Suppressor macrophage treated with lipopolysaccharide for 1 hour (primary cell): ENCODE measurements around the gene TSPAN33.
"Not testable (repeated sequence)": the region's sequence is repeated elsewhere in the genome, so short reads cannot be mapped to it uniquely, and the experiment has no call there.

Experiments used
- DNase-seq, 3 donors: peaks; one replicate each; pipeline ENCODE4 v3.0.0-alpha.2; 2020 to 2022

TSPAN33 gene

GRCh38 chr7:129170441-129171021 is 26.0 kb downstream of the TSPAN33 start:
- DNase-seq: no peak

DNA sequence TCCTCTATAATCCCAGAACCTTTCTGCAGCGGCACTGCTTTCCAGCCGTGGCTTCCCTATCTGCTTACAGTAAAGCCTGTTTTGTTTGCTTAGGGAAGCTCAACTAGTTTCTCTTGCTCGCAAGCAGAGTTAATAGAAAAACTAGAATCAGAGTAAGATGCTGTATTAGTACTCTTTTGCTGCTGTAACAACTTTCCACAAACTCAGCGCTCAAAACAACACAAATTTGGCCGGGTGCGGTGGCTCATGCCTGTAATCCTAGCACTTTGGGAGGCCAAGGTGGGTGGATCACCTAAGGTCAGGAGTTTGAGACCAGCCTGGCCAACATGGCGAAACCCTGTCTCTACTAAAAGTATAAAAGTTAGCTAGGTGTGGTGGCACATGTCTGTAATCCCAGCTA is 29.4 kb downstream of the TSPAN33 start:
- DNase-seq: not testable (repeated sequence)

GRCh38 chr7:129176916-129177710 is 32.6 kb downstream of the TSPAN33 start:
- DNase-seq: no peak

DNA sequence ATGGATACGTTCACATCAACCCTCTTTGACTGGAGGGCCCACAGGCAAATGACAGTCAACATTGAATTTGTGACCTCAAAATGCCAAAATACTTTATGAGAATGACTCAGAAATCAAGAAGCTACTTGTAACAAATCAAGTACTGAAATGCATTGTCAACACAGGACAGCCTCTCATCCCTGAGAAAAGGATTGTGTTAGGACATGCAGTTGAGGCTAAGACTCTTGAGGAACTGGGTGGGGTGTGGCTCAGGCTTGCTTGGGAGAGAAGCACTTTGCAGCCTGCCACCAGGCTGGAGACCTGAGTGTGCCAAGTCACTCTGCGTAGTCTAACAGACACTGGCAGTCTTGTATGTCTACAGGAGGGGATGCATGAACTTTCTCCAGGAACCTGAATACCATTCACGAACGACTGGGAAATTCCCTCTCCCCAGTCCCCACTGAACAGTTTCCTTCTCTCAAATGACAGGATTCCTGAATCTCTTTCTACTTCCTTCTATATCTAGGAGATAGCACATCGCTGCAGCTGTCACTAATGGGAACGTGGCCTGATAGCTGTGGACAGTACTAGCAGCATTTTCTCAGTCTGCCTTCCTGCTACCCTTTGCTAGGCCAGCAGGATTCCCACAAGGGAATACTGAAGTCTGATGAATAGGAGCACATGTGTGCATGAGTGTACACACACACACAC is 40.6 kb downstream of the TSPAN33 start:
- no peak for DNase-seq

- no peak for DNase-seq
These were observed 42.3 kb downstream of the TSPAN33 start for GRCh38 chr7:129186749-129187260.

DNA sequence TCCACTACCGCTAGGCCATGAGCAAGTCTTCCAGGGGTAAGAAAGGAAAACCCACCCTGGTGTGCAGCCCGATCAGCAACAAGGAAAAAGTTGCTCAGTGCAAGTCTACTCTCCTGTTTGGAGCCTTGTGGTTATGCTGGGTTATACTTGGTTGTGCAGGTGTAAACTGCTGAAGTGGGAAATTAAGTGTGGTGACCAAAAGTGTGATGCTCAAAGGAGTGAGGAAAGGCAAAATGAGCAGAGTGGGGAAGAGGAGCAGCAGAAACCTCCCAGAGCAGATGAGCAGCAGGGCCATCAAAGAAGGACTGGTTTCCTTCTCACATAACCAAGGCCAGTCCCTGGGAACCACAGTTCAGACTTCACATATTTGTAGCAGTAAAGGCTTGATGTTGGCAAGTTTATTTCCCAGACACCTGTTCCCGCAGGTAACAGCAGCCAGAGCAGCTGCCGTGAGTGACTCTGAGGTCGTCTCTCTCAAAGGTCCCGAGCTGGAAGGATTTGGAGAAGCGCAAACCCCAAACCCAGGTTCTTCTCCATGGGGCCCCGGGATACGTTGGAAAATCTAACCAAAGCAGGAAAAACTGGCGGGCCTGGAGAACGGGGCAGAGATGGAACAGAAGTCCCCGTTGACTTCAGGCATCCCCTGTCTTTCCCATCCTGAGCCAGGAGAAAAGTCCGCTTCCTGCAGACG is 43.3 kb downstream of the TSPAN33 start:
- DNase-seq: no peak

GRCh38 chr7:129188372-129188891 is 43.9 kb downstream of the TSPAN33 start, which contains the start of gene SMO:
TSS of gene SMO (plus strand) at chr7:129188633. CDS start at chr7:129189152, 519 bp downstream.
- DNase-seq: peak in 1 of 3 donors; percentile 40

DNA sequence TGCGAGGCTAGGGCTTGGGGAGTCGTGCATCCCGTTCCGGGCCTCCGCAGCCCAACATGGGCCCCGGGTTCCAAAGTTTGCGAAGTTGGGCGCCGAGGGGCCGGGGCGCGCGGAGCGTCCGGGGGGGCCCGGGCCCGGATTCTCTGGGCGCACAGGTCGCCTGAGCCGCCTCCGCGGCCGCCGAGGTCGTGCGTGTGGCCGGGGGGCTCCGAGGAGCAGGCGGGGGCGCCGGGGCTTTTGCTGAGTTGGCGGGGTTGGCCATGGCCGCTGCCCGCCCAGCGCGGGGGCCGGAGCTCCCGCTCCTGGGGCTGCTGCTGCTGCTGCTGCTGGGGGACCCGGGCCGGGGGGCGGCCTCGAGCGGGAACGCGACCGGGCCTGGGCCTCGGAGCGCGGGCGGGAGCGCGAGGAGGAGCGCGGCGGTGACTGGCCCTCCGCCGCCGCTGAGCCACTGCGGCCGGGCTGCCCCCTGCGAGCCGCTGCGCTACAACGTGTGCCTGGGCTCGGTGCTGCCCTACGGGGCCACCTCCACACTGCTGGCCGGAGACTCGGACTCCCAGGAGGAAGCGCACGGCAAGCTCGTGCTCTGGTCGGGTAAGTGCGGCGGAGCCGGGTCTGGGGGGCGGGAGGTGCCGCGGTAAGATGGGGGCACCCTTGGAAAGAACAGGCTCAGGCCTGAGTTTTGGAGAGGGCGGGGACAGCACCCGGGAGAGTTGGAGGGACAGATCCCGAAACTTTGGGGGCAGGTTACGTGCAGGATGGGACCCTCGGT is 44.6 kb downstream of the TSPAN33 start:
- DNase-seq: peak in 2 of 3 donors; percentile 49 to 69

DNA sequence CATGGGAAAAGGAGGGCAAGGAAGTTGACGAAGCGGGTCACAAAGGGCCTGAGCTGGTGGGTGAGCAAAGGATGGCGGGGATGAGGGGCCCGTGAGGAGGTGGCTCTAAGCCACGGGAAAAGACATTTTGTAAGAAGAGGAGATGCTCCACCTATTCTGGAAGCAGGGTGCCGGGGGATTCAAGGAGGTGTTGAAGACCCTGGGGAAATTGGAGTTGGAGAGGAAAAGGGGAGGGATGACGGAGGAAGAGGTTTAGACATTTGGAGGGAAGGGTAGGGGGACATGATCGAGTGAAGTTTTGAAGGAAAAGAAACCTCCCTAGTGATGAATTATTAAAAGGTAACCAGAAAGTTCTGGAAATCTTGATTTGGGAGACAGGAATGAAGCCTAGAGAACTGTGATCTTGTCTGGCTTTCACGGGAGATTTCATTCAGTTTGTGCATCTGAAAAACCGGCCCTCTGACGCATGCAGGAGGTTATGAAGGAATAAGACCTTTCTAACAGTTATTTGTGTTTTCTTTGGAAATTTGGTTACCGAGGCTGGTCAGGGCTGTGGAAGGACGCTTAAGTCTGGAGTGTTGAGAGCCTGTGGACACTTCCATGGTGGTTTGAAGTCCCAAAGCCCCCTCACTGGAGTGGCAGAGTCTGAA is 45.3 kb downstream of the TSPAN33 start:
- no peak for DNase-seq

DNA sequence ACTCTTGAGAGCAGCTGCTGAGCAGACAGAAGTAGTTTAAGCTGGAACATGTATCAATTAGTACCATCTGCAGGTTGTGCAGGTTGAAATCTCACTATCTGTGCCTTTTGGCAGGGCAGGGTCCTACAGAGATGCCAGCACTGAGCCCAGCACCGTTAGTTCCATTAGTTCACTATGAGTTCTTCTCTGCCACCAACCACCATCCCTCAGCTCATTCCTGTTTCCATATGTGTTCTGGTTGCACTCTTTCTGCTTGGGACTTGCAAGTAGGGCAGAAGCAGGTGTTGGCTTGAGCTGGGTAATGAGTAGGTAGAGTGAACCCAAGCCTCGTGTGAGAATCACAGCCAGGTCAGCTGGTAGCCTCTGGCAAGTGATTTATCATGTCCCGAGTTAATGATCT is 46.8 kb downstream of the TSPAN33 start:
- no peak for DNase-seq

- DNase-seq: no peak
These were observed 49.4 kb downstream of the TSPAN33 start for GRCh38 chr7:129193892-129194291.

- DNase-seq: peak; percentile 43 to 60 (median 57)
These were observed 53.3 kb downstream of the TSPAN33 start for GRCh38 chr7:129197771-129198170.

GRCh38 chr7:129199406-129199805 is 54.9 kb downstream of the TSPAN33 start:
- DNase-seq: no peak

DNA sequence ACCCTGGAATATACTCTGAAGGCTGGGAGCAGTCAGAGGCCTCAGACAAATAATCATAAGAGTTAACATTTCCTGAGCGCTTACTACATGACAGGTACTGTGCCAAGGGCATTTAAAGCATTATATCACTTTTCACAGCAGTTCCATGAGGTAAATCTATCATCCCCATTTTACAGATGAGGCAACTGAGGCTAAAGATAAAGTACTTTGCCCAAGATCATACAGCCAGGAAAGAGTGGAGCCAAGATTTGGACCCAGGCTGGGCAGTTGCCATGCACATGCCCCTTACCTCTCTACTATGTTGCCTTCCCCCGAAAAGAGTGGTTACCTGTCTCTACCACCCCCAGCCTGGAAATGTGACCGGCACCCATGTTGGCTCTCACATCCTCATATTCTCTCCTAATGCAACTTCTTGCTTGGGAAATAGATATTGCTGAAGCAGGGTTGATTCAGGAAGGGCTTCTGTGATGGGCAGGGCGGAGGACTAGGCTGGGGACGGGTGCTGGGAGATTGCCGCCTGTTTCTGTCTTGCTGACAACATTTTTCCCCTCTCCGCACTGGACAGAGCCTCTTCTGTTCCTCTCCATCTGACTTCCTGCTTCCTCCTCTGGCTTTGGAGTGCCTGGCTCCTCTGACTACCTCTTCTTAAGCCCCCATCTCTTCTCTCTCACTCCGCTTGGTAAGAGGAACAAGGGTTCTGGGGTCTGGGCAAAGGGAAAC is 57.7 kb downstream of the TSPAN33 start:
- DNase-seq: peak in 2 of 3 donors; percentile 37 to 39

GRCh38 chr7:129203050-129203741 is 58.7 kb downstream of the TSPAN33 start:
- DNase-seq: no peak

DNA sequence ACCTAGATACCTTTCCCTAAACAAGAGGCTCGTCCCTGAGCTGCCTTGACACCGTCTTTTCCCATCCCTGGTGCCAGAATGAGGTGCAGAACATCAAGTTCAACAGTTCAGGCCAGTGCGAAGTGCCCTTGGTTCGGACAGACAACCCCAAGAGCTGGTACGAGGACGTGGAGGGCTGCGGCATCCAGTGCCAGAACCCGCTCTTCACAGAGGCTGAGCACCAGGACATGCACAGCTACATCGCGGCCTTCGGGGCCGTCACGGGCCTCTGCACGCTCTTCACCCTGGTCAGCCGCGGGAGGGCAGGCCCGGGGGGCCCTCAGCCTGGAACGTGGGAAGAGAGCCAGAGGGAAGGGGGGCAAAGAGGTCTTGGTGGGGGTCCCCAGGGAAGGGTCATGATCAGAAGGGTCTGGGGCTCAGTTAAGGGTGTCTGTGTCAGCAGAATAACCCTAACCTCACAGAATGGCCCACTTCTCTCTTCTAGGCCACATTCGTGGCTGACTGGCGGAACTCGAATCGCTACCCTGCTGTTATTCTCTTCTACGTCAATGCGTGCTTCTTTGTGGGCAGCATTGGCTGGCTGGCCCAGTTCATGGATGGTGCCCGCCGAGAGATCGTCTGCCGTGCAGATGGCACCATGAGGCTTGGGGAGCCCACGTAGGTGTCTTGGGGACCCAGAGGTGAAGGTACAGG is 60.8 kb downstream of the TSPAN33 start:
- DNase-seq: peak in 1 of 3 donors; percentile 6

DNA sequence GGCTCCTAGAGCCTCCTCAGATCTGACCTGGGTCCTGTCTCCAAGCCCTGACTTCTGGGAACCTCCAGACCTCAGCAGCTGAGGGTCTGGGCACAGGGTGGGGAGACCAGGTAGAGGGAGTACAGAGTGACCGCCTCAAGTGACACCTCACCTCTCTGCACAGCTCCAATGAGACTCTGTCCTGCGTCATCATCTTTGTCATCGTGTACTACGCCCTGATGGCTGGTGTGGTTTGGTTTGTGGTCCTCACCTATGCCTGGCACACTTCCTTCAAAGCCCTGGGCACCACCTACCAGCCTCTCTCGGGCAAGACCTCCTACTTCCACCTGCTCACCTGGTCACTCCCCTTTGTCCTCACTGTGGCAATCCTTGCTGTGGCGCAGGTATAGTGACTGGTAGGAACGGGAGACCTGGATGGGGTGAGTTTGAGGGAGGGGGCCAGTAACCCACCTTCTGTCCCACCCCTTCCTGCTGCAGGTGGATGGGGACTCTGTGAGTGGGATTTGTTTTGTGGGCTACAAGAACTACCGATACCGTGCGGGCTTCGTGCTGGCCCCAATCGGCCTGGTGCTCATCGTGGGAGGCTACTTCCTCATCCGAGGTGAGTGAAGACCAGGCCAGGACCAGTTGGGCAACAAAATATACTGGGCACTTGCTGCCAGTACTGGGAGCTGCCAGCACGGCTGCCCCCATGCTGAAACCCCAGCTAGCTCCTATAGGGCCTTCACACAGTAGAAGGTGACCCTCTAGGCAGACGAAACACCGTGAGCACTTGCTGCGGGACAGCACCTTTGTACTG is 61.7 kb downstream of the TSPAN33 start:
- DNase-seq: peak in 2 of 3 donors; percentile 18 to 25

DNA sequence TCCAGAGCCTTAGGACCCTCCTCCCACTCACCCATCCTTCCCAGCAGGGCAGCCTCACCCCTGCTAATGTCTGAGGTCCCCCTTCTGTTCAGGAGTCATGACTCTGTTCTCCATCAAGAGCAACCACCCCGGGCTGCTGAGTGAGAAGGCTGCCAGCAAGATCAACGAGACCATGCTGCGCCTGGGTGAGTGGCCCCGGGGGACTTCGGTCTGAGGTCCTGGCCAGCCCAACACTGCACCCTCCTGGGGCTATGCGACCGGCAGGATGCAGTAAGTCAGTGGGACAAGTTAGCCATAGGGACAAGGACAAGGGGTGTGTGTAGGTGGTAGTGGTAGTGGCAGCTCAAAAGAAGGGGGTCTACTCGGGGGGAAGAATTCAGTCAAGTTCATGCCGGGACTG is 64.2 kb downstream of the TSPAN33 start:
- DNase-seq: peak in 1 of 3 donors; percentile 18
